ENCODE measurements around the gene GOLGA8M.
"Not testable (repeated sequence)": the region's sequence is repeated elsewhere in the genome, so short reads cannot be mapped to it uniquely, and the experiment has no call there.

DNA sequence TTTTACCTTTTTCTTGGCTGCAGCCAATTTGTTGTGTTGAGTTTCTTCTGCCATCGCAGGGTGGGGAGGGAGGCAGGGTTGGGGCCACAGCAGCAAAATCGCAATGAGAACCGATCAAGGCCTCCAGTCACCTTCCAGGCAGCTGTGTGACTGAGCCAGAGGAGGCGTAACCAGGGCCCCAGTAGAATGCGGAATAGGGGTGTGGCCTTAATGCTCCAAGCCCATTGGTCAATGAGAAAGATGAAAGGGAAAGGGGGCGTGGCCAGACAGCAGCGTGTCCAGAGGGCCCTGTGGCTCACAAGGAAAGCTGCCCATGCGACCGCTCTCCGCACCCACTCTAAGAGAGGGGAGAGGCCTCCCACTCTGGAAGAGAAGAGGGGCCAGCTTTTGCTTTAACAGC is at the start of gene GOLGA8M:
- TF ChIP-seq, protein P1, sequence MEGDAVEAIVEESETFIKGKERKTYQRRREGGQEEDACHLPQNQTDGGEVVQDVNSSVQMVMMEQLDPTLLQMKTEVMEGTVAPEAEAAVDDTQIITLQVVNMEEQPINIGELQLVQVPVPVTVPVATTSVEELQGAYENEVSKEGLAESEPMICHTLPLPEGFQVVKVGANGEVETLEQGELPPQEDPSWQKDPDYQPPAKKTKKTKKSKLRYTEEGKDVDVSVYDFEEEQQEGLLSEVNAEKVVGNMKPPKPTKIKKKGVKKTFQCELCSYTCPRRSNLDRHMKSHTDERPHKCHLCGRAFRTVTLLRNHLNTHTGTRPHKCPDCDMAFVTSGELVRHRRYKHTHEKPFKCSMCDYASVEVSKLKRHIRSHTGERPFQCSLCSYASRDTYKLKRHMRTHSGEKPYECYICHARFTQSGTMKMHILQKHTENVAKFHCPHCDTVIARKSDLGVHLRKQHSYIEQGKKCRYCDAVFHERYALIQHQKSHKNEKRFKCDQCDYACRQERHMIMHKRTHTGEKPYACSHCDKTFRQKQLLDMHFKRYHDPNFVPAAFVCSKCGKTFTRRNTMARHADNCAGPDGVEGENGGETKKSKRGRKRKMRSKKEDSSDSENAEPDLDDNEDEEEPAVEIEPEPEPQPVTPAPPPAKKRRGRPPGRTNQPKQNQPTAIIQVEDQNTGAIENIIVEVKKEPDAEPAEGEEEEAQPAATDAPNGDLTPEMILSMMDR (IDR thresholded peaks at IDR 0.05; ENCODE audit: insufficient read depth, low read length), result not testable (repeated sequence)
- TF ChIP-seq POLR2AphosphoS5, GABPA (IDR thresholded peaks at IDR 0.05; ENCODE audit: low read depth): not testable (repeated sequence)
- TF ChIP-seq, protein P2, sequence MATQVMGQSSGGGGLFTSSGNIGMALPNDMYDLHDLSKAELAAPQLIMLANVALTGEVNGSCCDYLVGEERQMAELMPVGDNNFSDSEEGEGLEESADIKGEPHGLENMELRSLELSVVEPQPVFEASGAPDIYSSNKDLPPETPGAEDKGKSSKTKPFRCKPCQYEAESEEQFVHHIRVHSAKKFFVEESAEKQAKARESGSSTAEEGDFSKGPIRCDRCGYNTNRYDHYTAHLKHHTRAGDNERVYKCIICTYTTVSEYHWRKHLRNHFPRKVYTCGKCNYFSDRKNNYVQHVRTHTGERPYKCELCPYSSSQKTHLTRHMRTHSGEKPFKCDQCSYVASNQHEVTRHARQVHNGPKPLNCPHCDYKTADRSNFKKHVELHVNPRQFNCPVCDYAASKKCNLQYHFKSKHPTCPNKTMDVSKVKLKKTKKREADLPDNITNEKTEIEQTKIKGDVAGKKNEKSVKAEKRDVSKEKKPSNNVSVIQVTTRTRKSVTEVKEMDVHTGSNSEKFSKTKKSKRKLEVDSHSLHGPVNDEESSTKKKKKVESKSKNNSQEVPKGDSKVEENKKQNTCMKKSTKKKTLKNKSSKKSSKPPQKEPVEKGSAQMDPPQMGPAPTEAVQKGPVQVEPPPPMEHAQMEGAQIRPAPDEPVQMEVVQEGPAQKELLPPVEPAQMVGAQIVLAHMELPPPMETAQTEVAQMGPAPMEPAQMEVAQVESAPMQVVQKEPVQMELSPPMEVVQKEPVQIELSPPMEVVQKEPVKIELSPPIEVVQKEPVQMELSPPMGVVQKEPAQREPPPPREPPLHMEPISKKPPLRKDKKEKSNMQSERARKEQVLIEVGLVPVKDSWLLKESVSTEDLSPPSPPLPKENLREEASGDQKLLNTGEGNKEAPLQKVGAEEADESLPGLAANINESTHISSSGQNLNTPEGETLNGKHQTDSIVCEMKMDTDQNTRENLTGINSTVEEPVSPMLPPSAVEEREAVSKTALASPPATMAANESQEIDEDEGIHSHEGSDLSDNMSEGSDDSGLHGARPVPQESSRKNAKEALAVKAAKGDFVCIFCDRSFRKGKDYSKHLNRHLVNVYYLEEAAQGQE (IDR thresholded peaks at IDR 0.05; ENCODE audit: insufficient replicate concordance, low read depth), result not testable (repeated sequence)
